Measurements from ENCODE around the gene LCN10. TPM values are rescaled to one million over a fixed set of nuclear protein-coding genes. Genes with fewer than 3 reads are reported as not detected.
A peak's percentile ranks its signal among the peaks of the same experiment; 100 is the strongest.
"Not testable (repeated sequence)": the region's sequence is repeated elsewhere in the genome, so short reads cannot be mapped to it uniquely, and the experiment has no call there.

The LCN10 gene
- total RNA-seq (1 to 10 TPM in 1 of 2 experiments, under 1 TPM in 1; 0.90 to 1.3 TPM), polyA plus RNA-seq (under 1 TPM; 0.22 to 0.50 TPM)

- CTCF ChIA-PET (ENCODE audit: partially characterized antibody), result no interaction called here
- H3K9me3 Mint-ChIP-seq, result no peaks in the 10 kb centered on the region
Measured at GRCh38 chr9:136742591-136743391, at the start of gene LCN10. TSS of gene LCN10 (minus strand) at chr9:136742940. CDS start at chr9:136742903, 37 bp downstream.

DNA sequence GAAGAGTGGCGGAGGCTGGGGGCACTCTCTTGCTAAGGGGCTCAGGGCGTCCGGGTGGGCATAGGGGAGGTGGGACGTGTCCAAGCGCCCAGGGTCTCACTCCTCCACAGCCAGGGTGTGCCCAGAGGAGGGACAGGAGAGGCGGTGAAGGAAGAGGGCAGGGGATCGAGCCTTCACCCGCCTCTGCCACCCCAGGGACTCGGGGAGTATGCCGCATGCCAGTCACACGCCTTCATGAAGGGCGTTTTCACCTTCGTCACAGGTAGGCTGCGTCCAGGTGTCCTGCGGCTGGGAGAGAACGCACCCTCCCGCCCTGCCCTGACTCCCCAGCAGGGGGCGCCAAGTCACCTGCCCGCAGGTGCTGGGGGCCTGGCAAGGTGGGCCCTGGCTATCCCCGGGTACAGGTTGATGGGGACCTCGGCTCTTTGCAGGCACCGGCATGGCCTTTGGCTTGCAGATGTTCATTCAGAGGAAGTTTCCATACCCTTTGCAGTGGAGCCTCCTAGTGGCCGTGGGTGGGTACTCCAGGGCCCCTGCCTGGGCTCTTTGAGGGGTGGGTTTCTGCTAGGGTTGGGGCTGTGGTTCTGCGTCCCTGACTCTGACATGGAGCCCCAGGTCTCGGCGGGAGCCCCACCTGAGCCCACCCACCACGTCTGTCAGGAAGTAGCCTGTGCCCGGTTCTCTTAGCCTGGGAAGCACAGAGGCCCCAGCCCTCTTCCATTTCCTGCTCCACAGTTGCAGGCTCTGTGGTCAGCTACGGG is 49.0 kb upstream of the LCN10 start:
- peak overlapping the region; percentile 91 to 98 (median 95) for H3K27ac Mint-ChIP-seq
- POLR2A ChIA-PET (ENCODE audit: partially characterized antibody), result interaction anchor here (0.6 to 4.4 kb wide), 9 partner anchors 11 to 449 kb away, joined by 3 to 38 read pairs (median 6); partner anchors contain the start of genes RABL6, RNF208, TRAF2 and TUBB4B
- no peaks in the 10 kb centered on the region for H3K9me3 Mint-ChIP-seq
- H3K4me3 Mint-ChIP-seq, result peak overlapping the region; percentile 81 to 88 (median 85)
- CTCF ChIA-PET (ENCODE audit: partially characterized antibody), result interaction anchor here (0.8 to 3.1 kb wide), 12 partner anchors 9 to 276 kb away, joined by 3 to 23 read pairs (median 4); partner anchors contain the start of gene AJM1
- intact Hi-C loops (cut with micrococcal nuclease), result loop anchor here (1.0 to 5.0 kb wide), 10 partner anchors 9 to 799 kb away; partner anchors contain the start of genes PAXX, PHPT1, RABL6 and SEC16A
- Histone ChIP-seq H3K4me1 (ENCODE audit: insufficient read depth, low read length) (peaks cover 31% of the 10 kb centered on the region), H3K9me3 (ENCODE audit: control insufficient read depth in 1 of 2, low read length in 2 of 2) (no peaks in the 10 kb centered on the region), H3K27ac (ENCODE audit: low read depth, low read length) (peak overlapping the region; percentile 93), H3K4me3 (ENCODE audit: low read length in 2 of 2) (peak overlapping the region; percentile 61 to 86), H3K27me3 (ENCODE audit: insufficient read depth, low read length) (no peaks in the 10 kb centered on the region), H3K36me3 (ENCODE audit: insufficient read depth, low read length) (peaks cover 14% of the 10 kb centered on the region)
- H3K27me3 Mint-ChIP-seq, result peaks cover 0 to 1% of the 10 kb centered on the region in 2 donors
- H3K4me1 Mint-ChIP-seq, result peaks cover 11 to 48% (median 28%) of the 10 kb centered on the region in 4 donors
- peaks cover 0 to 4% of the 10 kb centered on the region in 2 donors for H3K36me3 Mint-ChIP-seq
- peak; percentile 73 to 85 (median 76) for DNase-seq

More at GRCh38 chr9:136742591-136743391, at the start of gene LCN10:
- H3K4me3 Mint-ChIP-seq, result peak within 1 kb of the TSS in 6 of 8 donors; percentile 25 to 76 (median 68)
- no peak within 1 kb of the TSS for H3K27ac Mint-ChIP-seq
- H3K27me3 Mint-ChIP-seq, result peaks cover 0 to 3% of the 10 kb centered on the region in 2 donors
- H3K27me3 ChIP-seq (ENCODE audit: insufficient read depth, low read length), result no peaks in the 10 kb centered on the region
- POLR2A ChIA-PET (ENCODE audit: partially characterized antibody), result interaction anchor here (1.3 to 1.5 kb wide), 2 partner anchors 14 to 15 kb away, joined by 3 to 13 read pairs; no protein-coding TSS in a partner anchor
- H3K4me1 Mint-ChIP-seq, result peaks cover 0 to 7% (median 3%) of the 10 kb centered on the region in 4 donors
- H3K27ac ChIP-seq (ENCODE audit: low read depth, low read length), result no peak within 1 kb of the TSS
- peak within 1 kb of the TSS in 1 of 2 donors; percentile 28 for H3K4me3 ChIP-seq (ENCODE audit: low read length in 2 of 2)
- peaks cover 13% of the 10 kb centered on the region for H3K4me1 ChIP-seq (ENCODE audit: insufficient read depth, low read length)
- H3K36me3 ChIP-seq (ENCODE audit: insufficient read depth, low read length), result no peaks in the 10 kb centered on the region
- H3K9me3 ChIP-seq (ENCODE audit: control insufficient read depth in 1 of 2, low read length in 2 of 2), result no peaks in the 10 kb centered on the region
- intact Hi-C loops (cut with micrococcal nuclease), result no loop called here
- no peaks in the 10 kb centered on the region for H3K36me3 Mint-ChIP-seq
- DNase-seq, result peak in 1 of 5 donors; percentile 35

- peaks cover 14% of the 10 kb centered on the region for H3K36me3 ChIP-seq (ENCODE audit: insufficient read depth, low read length)
- H3K9me3 ChIP-seq (ENCODE audit: control insufficient read depth in 1 of 2, low read length in 2 of 2), result no peaks in the 10 kb centered on the region
- Mint-ChIP-seq H3K4me3 (peak within 1 kb of the TSS; percentile 81 to 88 (median 85)), H3K9me3 (no peaks in the 10 kb centered on the region), H3K36me3 (peaks cover 0 to 4% of the 10 kb centered on the region in 2 donors), H3K27me3 (no peaks in the 10 kb centered on the region), H3K27ac (peak within 1 kb of the TSS; percentile 91 to 98 (median 95)), H3K4me1 (peaks cover 8 to 42% (median 24%) of the 10 kb centered on the region in 4 donors)
- H3K27ac ChIP-seq (ENCODE audit: low read depth, low read length), result peak within 1 kb of the TSS; percentile 93
- peaks cover 28% of the 10 kb centered on the region for H3K4me1 ChIP-seq (ENCODE audit: insufficient read depth, low read length)
- H3K4me3 ChIP-seq (ENCODE audit: low read length in 2 of 2), result peak within 1 kb of the TSS; percentile 61 to 86
- no peaks in the 10 kb centered on the region for H3K27me3 ChIP-seq (ENCODE audit: insufficient read depth, low read length)
- DNase-seq, result peak; percentile 99 to 100 (median 99)
- CTCF ChIA-PET (ENCODE audit: partially characterized antibody), result interaction anchor here (1.0 to 6.8 kb wide), 3 partner anchors 239 to 244 kb away, joined by 3 to 64 read pairs (median 3); no protein-coding TSS in a partner anchor
- POLR2A ChIA-PET (ENCODE audit: partially characterized antibody), result interaction anchor here (0.6 to 4.4 kb wide), 19 partner anchors 9 to 450 kb away, joined by 3 to 38 read pairs (median 4); partner anchors contain the start of genes FBXW5, RABL6, RNF208 and TUBB4B
- intact Hi-C loops (cut with micrococcal nuclease), result loop anchor here (1.0 to 5.0 kb wide), 11 partner anchors 9 to 800 kb away; partner anchors contain the start of genes FBXW5, PAXX, PHPT1 and RABL6
Measured at GRCh38 chr9:136790640-136791515, 48.1 kb upstream of the LCN10 start, which contains the start of gene TMEM141. TSS of gene TMEM141 (plus strand) at chr9:136791344. CDS start at chr9:136791371, 27 bp downstream.

DNA sequence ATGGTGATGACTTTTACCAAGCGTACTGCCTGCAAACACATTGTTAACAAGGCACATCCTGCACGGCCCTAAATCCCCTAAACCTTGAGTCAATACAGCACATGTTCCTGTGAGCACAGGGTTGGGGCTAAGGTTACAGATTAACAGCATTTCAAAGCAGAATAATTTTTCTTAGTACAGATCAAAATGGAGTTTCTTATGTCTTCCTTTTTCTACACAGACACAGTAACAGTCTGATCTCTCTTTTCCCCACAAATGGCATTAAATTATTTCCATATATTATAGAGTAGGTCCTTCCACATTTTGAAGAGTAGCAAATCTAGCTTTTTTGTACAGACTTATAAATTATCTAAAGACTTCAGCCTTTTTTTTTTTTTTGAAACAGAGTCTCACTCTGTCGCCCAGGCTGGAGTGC is 46.8 kb upstream of the LCN10 start:
- Mint-ChIP-seq H3K9me3 (no peaks in the 10 kb centered on the region), H3K27ac (peak overlapping the region in 2 of 7 donors; percentile 68 to 91), H3K4me1 (peaks cover 8 to 50% (median 24%) of the 10 kb centered on the region in 4 donors), H3K36me3 (peaks cover 0 to 4% of the 10 kb centered on the region in 2 donors), H3K4me3 (no peak overlapping the region), H3K27me3 (no peaks in the 10 kb centered on the region)
- peaks cover 14% of the 10 kb centered on the region for H3K36me3 ChIP-seq (ENCODE audit: insufficient read depth, low read length)
- POLR2A ChIA-PET (ENCODE audit: partially characterized antibody), result interaction anchor here (1.6 kb wide), 1 partner anchor 155 kb away, joined by 7 read pairs; the partner anchor contains the start of gene FBXW5
- H3K4me1 ChIP-seq (ENCODE audit: insufficient read depth, low read length), result peaks cover 28% of the 10 kb centered on the region
- no peak for DNase-seq
- intact Hi-C loops (cut with micrococcal nuclease), result no loop called here
- no peak overlapping the region for H3K27ac ChIP-seq (ENCODE audit: low read depth, low read length)
- H3K4me3 ChIP-seq (ENCODE audit: low read length in 2 of 2), result no peak overlapping the region
- no peaks in the 10 kb centered on the region for H3K27me3 ChIP-seq (ENCODE audit: insufficient read depth, low read length)
- CTCF ChIA-PET (ENCODE audit: partially characterized antibody), result interaction anchor here (1.1 to 6.8 kb wide), 3 partner anchors 243 to 278 kb away, joined by 3 to 64 read pairs (median 6); no protein-coding TSS in a partner anchor
- H3K9me3 ChIP-seq (ENCODE audit: control insufficient read depth in 1 of 2, low read length in 2 of 2), result no peaks in the 10 kb centered on the region

DNA sequence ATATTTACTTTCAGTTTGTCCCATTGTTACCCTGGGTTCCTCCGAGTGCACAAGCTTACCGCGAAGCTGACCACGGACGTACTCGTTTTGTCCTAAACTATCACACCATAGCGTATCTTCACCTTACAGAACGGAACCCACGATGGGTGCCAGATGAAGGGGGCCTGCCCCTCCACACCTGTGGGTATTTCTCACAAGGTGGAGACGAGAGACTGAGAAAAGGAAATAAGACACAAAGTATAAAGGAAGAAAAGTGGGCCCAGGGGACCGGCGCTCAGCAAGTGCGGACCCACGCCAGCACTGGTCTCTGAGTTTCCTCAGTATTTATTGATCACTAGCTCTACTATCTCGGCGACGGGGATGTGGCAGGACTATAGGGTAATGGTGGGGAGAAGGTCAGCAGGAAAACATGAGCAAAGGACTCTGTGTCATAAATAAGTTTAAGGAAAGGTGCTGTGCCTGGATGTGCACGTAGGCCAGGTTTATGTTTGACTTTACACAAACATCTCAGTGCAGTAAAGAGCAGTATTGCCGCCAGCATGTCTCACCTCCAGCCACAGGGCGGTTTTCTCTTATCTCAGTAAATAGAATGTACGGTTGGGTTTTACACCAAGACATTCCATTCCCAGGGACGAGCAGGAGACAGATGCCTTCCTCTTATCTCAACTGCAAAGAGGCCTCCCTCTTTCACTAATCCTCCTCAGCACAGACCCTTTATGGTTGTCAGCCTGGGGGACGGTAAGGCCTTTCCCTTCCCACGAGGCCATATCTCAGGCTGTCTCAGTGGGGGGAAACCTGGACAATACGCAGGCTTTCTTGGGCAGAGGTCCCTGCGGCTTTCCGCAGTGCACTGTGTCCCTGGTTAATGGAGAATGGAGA is 46.1 kb upstream of the LCN10 start:
- H3K4me3 Mint-ChIP-seq; DNase-seq; H3K9me3 Mint-ChIP-seq; H3K9me3 ChIP-seq (ENCODE audit: control insufficient read depth in 1 of 2, low read length in 2 of 2); intact Hi-C loops (cut with micrococcal nuclease); H3K27me3 Mint-ChIP-seq; H3K27me3 ChIP-seq (ENCODE audit: insufficient read depth, low read length); H3K4me3 ChIP-seq (ENCODE audit: low read length in 2 of 2); H3K36me3 Mint-ChIP-seq; H3K27ac ChIP-seq (ENCODE audit: low read depth, low read length): not testable (repeated sequence)
- POLR2A ChIA-PET (ENCODE audit: partially characterized antibody), result interaction anchor here (1.5 to 1.7 kb wide), 2 partner anchors 246 to 258 kb away, joined by 3 to 7 read pairs; no protein-coding TSS in a partner anchor
- Mint-ChIP-seq H3K27ac (peak overlapping the region in 2 of 7 donors; percentile 10 to 14), H3K4me1 (peaks cover 8 to 51% (median 24%) of the 10 kb centered on the region in 4 donors)
- Histone ChIP-seq H3K36me3 (ENCODE audit: insufficient read depth, low read length) (peaks cover 14% of the 10 kb centered on the region), H3K4me1 (ENCODE audit: insufficient read depth, low read length) (peaks cover 28% of the 10 kb centered on the region)
- CTCF ChIA-PET (ENCODE audit: partially characterized antibody), result interaction anchor here (0.7 to 6.8 kb wide), 14 partner anchors 11 to 415 kb away, joined by 3 to 64 read pairs (median 4); partner anchors contain the start of genes AJM1, FUT7 and TRAF2
